Measurements from ENCODE around the gene LYPLA2.
"Not testable (repeated sequence)": the region's sequence is repeated elsewhere in the genome, so short reads cannot be mapped to it uniquely, and the experiment has no call there.

LYPLA2 gene

DNA sequence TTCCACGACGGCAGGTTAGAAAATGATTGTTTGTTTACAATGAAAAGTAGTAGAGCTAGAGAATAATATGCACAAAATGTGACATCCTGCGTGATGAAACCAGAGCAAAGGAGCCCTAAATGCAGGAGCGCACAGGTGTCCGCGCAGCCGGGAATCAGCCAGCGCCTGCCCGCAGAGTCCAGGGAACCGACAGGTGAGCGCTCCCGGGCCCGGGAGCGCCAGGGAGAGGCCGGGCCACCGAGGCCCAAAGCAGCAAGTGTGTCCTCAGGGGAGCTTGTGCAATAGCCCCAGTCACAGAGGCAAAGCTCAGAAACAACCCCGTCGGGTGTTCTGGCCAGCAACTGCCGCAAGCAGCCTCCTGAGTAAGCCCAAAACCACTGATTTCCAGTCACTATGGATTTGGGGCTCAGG lies 10.4 kb downstream of the LYPLA2 start:
- no peak for DNase-seq

DNA sequence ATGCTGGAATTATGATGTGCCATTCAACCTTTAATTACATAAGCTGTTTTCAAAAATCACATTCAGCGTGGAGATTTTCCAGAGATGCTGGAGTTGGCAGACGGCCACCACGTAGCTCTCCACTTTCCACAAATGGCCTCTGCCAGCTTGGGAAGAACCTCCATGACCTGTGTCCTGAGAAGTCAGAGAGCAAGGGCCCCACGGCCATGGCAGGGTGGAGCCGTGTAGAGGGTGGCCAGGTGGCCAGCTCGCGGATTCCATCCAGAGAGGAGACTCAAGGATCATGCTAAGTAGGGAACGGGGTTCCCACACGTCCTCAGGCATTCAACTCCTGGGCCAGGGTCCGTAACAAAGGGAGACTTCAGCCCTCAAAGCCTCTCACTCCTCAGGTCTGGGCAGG lies 10.9 kb downstream of the LYPLA2 start:
- DNase-seq = no peak

DNA sequence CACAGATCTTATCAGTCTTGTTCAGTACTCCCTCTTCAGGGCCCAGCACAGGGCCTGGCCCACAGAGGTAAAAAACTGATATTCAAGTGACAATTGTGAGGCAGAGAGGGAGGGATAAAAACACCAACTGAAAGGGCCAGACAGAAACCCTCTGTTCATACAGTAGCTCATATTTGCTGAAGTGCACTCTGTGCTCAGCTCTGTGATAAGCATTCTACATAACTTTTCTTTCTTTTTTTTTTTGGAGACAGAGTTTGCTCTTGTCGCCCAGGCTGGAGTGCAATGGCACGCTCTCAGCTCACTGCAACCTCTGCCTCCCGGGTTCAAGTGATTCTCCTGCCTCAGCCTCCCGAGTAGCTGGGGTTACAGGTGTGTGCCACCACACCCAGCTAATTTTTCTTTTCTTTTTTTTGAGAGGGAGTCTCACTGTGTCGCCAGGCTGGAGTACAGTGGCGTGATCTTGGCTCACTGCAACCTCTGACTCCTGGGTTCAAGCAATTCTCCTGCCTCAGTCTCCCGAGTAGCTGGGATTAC lies 11.9 kb downstream of the LYPLA2 start:
- DNase-seq = not testable (repeated sequence)

DNA sequence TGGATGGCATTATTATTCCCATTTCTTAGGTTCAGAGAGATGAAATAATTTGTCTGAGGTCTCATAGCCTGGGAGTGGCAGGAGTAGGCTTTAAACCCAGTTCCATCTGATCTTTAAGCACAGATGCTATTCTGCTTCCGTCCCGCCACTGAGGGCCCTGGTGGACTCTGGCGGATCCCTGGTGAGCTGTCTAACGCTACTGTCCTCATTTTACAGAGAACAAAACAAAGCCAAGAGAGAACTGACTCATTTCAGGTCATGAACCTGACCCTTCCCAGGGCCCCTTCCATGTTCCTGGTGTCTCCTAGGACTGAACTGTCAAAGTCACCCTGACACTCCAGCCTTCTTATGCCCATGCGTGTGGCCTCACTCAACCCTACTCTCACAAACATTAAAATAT lies 12.7 kb downstream of the LYPLA2 start:
- DNase-seq = no peak

DNA sequence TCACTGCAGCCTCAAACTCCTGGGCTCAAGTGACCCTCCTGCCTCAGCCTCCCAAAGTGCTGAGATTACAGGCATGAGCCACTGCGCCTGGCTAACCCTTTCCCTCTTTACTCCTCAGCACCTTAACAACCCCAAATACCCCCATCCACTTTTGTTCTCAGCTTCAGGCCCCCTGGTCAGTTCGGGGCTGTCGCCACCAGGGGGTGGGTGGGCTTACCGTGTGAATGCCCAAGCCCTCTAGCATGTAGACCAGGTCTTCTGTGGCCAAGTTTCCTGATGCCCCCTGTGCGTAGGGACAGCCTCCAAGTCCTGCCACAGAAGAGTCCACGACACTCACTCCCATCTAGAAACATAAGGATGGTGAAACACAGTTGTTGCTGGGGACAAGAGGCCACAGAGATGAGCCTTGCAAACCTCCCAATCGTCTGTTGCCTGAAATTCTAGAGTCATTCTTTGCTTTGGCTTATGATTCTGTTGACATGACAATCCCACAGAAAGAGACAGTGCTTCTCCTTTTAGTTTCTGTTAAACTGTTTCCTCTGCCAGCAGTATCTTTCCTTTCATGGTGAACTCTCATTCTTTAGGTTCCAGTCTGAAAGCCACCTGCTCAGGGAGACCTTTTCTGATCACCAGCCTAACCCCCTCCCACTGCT lies 13.4 kb downstream of the LYPLA2 start:
- no peak for DNase-seq

DNA sequence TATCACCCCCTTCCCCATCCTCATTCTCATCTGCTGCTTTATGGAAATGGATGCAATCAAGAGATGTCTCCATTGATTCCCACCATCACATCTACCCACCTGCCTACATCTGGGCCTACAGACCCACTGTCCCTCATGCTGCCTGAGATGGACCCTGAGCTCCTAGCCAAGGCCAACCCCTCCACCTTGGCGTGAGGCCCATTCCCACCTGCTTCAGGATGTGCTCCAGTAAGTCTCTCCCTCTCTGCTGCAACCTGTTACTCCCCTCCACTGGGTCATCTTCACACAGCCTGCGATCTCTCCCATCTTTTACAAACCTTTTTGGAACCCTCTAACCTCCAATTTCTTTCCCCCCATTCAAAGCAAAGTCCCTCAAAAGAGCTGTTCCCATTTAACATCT lies 14.1 kb downstream of the LYPLA2 start:
- DNase-seq = no peak

DNA sequence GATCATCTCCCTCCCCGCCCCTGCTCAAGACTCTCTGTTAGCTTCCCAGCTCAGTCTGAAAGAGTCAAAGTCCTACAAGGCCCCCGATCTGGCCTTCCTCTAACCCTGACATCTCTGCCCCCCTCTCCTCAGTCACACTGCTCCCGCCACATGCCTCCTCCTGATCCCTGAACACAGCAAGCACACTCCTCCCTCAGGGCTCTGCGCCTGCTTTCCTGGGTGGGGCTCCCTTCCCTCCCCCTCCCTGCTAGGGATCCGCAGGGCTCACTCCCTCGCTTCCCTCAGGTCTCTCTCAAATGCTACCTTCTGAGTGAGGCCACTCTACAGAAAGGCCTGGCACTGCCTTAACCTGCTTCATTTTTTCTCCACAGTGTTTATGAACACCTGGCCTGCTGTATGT lies 15.3 kb downstream of the LYPLA2 start:
- DNase-seq = no peak

DNA sequence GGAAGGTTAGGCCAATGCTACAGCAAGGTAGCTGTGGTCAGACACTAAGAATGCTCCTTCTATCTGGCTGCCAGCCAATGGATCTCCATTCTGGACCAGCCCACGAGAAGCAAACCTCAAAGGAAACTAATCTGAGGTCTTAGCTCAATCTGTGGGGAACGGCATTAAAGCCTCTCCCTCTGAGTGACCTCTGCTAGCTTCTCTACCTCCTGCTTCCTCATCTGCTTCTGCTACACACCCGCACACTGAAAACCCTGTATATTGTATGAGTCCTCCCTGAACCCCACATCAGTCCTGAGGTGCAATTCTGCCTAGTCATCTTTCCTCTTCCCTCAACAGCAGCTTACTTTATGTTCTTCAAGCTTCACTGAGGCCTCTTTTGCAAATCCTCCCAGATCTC lies 16.5 kb downstream of the LYPLA2 start:
- no peak for DNase-seq

DNA sequence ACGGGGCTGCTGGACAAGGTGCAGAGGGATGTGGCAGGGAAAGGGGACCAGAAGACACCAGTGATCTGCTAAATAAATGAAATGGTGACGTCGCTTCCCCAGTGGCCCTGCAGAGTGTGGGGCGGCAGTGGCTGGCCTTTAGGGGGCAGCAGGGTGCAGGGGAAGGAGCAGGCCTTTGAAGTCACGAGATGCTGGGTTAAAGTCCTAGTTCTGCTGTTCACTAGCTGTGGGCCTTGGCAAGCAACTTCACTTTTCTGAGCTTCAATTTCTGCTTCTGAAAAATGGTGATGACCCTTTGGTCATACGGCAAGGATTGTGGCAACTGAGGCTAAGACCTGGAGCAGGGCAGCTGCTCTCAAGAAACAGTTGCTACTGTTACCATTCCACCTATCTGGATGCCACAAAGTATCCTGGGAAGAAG lies 18.8 kb downstream of the LYPLA2 start:
- peak; percentile 87 for DNase-seq

DNA sequence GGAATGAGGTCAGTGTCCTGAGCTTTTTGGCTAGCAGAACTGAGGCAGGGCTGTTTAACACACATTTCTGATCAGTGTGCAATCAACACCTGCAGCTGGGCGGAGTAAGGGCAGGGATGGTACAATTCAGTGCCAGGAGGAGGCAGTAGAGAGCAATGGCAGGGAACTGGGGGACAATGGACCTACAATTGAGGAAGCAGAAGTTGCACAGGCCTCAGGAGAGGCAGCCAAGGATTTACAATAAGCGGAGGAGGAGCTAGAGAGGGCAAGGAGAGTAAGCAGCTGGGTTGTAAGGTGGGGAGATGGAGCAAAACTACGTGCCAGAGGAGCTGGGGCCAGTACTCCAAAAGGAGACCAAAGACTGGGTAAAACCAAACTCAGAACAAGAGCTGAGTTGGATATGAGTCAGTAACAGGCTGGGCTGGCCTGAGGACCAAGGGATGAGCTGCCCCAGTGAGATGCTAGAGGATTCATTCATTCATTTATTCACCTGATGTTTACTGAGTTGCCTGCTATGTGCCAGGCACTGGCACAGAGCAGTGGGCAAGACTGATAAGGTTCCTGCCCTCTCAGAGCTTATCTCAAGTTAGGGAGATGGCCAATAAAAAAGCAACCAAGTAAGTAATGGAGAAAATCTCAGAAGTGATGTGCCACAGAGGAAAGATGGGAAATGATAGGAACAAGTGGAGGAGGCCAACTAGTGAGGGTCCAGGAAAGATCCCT lies 20.0 kb downstream of the LYPLA2 start:
- DNase-seq = peak; percentile 70 to 76

DNA sequence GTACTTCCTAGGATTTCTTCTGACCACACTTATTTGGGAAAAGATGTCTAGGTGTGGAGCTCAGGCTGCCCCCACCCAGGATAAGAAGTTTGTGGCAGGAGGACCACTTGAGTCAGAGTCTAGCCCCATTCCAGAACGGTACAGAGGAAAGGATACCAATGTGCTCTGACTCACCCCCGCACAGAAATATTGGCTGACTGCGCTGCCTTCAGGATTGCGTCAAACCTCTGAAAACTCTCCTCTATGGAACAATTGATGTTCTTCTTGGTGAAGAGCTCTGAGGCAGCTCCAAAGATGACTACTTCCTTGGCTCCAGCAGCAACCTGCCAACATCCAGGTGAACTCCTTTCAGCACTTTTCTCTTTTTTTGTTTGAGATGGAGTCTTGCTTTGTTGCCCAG lies 23.1 kb downstream of the LYPLA2 start:
- no peak for DNase-seq

DNA sequence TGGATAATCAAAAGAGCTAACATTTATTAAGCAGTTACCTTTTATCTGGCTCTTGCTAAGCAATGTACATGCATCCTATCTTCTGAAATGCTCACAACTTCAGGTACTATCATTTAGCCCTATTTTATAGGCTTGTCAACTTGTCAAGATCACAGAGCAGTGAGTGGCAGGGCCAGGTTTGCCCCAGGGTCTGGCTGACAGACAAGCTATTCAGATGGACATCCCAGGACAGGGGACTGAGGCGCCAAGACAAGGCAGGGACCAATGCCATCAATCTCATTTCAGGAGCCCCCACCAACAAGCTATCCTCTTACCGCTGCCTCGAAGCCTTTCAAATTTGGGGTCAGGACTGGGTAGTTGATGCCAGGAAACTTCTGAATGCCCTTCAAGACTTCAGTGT lies 25.4 kb downstream of the LYPLA2 start:
- no peak for DNase-seq

DNA sequence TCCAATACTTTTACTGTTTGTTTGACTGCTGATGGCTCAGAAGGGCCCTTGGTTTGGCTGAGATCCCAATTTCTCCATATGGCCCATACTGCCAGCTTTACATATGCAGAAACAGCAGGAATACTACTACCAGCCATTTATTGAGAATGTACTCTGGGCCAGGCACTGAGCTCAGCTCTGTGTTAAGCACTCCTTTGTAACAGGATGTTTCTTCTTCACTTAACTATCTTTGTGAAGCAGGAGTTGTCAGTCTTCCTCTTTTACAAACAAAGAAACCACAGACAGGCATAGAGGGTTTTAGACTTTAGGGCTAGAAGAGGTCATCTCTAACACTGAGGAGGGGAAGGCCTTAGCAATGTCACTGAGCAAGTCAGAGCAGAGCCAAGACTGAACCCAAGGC lies 26.0 kb downstream of the LYPLA2 start:
- DNase-seq = no peak

DNA sequence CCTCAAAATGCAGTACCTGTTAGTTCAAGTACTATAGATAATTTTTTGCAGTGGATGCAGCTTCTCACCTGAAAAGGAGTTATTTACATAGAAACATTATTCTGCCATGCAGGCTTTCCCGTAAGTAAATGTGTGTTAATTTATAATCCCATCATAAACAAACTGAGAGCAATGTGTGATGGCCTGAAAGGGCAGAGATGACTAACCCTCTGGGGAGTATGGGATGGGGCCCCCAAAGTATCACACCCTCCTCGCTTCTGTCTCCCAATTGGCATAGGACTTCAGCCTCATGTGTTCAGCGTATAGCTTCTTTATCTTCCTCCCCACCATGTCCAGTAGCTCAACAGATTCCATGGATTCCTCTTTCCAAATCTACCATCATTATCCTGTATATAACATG lies 26.7 kb downstream of the LYPLA2 start:
- no peak for DNase-seq

DNA sequence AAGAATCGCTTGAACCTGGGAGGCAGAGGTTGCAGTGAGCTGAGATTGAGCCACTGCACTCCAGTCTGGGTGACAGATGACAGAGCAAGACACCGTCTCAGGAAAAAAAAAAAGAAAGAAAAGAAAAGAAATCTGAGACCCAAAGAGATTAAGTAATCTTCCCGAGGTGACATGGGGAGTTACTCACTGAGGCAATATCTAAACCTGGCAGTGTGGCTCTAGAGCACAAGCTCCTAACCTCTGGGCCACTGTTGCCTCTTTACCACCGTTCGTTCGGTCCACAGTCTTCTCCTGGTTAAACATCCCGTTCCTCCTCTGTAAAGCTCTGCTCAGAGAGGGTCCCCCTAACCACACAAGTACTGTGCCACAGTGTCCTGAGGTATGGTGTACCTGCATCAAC lies 32.8 kb downstream of the LYPLA2 start:
- no peak for DNase-seq

DNA sequence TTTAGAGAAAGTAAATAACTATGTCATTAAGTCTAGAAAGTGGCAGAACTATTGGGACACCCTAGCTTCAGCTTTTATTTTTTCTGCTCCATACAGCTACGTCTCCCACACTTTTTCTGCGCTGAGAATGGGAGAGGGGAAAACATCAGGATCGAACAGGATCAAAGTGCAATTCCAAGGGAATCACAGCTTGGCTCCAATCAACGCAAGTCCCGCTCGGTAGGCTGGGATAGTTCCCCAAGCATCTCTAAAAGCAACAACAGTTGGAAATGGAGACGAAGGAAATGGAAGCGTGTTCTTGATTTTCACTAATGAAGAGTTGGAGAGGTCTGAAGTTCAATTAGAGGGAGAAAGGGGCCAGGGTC lies 33.7 kb downstream of the LYPLA2 start:
- no peak for DNase-seq

DNA sequence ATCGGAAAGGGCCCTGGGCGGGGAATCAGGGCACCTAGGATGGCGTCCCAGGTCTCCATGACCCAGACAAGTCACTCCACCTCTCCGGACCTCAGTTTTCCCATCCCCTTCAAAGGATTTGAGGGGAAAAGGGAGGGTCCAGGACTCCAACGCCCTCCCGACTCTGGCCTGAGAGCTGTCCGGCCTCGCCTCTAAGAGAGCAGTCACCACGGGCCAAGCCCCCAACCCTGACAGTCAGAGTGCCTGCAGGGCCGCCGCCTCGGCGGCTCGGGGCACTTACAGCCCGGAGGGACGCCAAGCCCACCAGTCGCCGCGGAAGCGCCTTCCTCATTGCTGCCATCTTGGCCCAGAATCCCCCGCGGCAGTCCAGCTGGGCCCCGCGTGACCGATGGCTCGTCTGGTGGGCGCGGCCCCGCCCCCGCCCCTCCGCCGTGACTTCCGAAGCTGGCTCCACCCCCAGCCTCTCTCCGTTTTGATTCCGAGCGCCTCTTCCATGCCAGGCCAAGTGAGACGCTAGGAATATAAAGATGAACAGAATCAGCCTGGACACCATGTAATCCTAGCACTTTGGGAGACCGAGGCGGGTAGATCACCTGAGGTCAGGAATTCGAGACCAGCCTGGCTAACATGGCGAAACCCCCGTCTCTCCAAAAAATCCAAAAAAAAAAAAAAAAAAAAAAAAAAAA lies 34.3 kb downstream of the LYPLA2 start, which contains the start of gene HMGCL:
TSS of gene HMGCL (minus strand) at position 354 of the 686 bp plus-strand sequence. CDS start at position 340, 14 bp downstream.
- DNase-seq = peak; percentile 88

DNA sequence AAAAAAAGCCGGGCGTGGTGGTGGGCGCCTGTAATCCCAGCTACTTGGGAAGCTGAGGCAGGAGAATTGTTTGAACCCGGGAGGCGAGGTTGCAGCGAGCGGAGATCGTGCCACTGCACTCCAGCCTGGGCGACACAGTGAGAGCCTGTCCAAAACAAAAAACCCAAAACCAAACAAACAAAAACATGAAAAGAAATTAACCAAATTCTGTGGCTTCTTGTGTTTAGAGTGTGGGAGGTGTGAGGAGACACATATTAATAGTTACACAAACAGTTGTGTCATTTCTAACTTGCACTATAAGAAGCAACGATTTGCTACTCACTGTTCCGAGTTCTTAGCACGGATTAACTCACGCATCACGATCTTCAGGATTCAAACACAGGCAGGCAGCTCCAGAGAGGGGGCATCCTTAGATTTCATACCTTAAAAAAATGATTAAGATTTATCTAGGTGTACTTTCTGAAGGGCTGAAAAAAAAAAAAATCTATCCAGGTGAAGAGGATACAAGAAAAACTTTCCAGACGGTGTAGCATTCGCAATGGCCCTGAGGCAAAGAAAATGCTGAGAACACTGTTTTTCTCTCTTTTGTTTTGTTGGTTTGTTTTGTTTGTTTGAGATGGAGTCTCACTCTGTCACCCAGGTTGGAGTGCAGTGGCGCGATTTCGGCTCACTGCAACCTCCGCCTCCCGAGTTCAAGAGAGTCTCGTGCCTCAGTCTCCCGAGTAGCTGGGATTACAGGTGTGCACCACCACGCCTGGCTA lies 35.0 kb downstream of the LYPLA2 start:
- DNase-seq = no peak

DNA sequence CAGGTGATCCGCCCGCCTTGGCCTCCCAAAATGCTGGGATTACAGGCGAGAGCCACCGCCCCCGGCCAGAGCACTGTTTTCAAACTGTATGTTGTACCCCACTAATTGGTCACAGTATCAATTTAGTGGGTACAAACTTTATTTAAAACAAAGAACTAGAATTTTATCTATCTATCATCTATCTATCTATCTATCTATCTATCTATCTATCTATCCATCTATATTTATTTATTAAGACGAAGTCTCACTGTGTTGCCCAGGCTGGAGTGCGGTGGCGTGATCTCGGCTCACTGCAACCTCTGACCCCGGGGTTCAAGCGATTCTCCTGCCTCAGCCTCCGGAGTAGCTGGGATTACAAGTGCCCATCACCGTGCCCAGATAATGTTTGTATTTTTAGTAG lies 35.6 kb downstream of the LYPLA2 start:
- not testable (repeated sequence) for DNase-seq

DNA sequence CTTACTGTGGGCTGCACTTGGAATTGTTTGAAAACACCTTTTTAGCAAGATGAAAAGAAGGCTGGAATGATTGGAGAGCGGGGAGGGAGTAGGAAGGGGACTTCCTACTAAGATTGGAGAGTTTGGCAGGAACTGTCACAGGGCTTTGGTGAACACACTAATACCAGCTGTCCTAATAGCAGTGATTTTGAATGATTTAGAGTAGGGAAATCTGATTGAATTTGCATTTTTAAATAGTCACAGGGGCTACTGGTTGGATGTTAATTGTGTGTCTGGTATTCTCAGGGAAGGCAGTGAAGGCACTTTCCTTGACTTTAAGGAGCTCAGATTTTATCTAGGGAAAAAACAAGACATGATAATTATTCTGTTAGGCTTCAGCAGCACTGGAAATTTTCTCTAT lies 36.8 kb downstream of the LYPLA2 start:
- no peak for DNase-seq

DNA sequence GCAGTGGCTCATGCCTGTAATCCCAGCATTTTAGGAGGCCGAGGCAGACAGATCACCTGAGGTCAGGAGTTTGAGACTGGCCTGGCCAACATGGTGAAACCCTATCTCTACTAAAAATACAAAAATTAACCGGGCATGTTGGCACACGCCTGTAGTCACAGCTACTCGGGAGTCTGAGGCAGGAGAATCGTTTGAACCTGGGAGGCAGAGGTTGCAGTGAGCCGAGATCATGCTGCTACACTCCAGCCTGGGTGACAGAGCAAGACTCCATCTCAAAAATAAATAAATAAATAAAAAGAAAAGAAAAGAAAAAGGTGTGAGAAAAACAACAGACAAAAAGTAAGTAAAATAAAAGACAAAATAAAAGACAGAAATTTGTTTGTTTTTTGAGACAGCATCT lies 43.2 kb downstream of the LYPLA2 start:
- DNase-seq = not testable (repeated sequence)

DNA sequence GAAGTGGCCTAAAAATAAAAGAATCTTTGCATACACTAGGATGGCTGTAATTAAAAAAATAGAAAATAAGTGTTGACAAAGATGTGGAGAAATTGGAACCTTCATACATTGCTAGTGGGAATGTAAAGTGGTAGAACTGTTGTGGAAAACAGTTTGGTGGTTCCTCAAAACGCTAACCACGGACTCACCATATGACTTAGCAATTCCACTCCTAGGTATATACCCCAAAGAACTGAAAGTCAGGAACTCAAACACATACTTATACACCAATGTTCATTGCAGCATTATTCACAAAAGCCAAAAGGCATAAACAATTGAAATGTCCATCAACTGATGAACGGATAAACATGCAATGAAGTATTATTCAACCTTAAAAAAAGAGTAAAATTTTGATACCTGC lies 45.1 kb downstream of the LYPLA2 start:
- DNase-seq = no peak

DNA sequence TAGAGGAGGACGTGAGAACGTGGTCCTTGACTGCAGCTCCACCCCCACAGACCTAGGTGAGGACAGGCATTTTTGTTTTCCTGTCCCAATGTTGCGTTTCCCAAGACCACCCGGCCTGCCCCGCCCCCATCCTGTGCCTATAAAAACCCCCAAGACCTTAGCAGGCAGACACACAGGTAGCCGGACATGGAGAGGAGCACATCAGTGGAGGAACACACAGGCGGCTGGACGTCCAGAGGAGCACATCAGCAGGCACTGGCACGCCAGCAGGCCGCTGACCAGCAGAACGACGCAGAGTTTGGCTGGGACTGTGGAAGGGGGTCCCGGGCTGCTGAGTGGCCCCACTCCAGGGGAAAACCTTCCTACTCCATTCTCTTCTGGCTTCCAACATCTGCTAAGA lies 47.0 kb downstream of the LYPLA2 start:
- DNase-seq = no peak
